GM12801 (cell line): ENCODE measurements around the gene FAM120B.

Experiments
- CTCF ChIP-seq: IDR thresholded peaks from one replicate; pipeline ENCODE4 v1.5.1; 2011; ENCODE audit warnings: control low read depth; ENCODE audit not compliant: insufficient read length; ENCODE audit errors: extremely low read depth

The FAM120B gene

GRCh38 chr6:170363255-170363654 is 56.7 kb downstream of the FAM120B start:
- no peak for TF ChIP-seq CTCF

GRCh38 chr6:170365121-170365520 is 58.6 kb downstream of the FAM120B start:
- no peak for TF ChIP-seq CTCF

- no peak for TF ChIP-seq CTCF
Measured at GRCh38 chr6:170365593-170365992, 59.0 kb downstream of the FAM120B start.

- TF ChIP-seq CTCF = no peak
Measured at GRCh38 chr6:170366248-170366960, 59.8 kb downstream of the FAM120B start.

GRCh38 chr6:170367241-170367640 is 60.7 kb downstream of the FAM120B start:
- TF ChIP-seq CTCF = no peak

- TF ChIP-seq CTCF = no peak
Measured at GRCh38 chr6:170368544-170368943, 62.0 kb downstream of the FAM120B start.

- no peak for TF ChIP-seq CTCF
Measured at GRCh38 chr6:170369403-170369802, 62.8 kb downstream of the FAM120B start.
